Measurements from ENCODE around the gene NSMCE1. TPM values are rescaled to one million over a fixed set of nuclear protein-coding genes. Genes with fewer than 3 reads are reported as not detected.
"Not testable (repeated sequence)": the region's sequence is repeated elsewhere in the genome, so short reads cannot be mapped to it uniquely, and the experiment has no call there.

Gene NSMCE1
- total and polyA plus RNA-seq, 2 donors (not counting 1 experiment from before 2014, with no cell fraction given), result 48.8 to 142 TPM

DNA sequence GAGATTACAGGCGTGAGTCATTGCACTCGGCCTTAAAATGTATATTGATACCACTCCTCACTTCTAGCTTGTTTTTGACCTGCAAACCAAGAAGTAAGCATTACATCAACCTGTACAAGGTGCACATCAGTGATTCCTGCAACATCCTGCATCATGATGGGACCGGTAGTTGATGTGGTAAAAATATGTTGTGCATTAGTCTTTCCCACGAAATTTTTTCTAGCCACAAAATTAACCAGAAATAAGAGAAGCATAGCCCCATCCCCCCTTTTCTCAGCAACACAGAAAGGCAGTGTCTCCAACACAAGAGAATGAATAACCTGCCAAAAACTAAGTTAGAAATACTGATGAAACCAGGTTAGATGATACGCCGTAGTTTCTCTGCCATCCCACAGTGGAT, 21.1 kb upstream of the NSMCE1 start:
- Histone ChIP-seq H2AFZ (ENCODE audit: low read length) (no peak overlapping the region), H3K9ac (ENCODE audit: insufficient read depth, low read length) (no peak overlapping the region), H3K36me3 (ENCODE audit: control insufficient read depth, insufficient read depth, low read length) (no peaks in the 10 kb centered on the region), H3K4me1 (ENCODE audit: control insufficient read depth, extremely low read depth, insufficient read depth, low read length) (peaks cover 6% of the 10 kb centered on the region), H3K4me2 (ENCODE audit: extremely low read depth, insufficient read depth, low read length) (no peak overlapping the region), H3K9me3 (ENCODE audit: control insufficient read depth, insufficient read depth, low read depth, low read length) (no peaks in the 10 kb centered on the region), H4K20me1 (ENCODE audit: control insufficient read depth, extremely low read depth, insufficient read depth, low read length) (no peaks in the 10 kb centered on the region), H3K4me3 (replicated peaks in 1 of 4; ENCODE audit: control extremely low read depth in 1 of 4, insufficient read depth in 1 of 4, low read depth in 3 of 4, low read length in 4 of 4) (no peak overlapping the region), H3K27ac (ENCODE audit: insufficient read depth, low read length) (no peak overlapping the region), H3K27me3 (ENCODE audit: control insufficient read depth, insufficient read depth, low read length) (no peaks in the 10 kb centered on the region), H3K79me2 (ENCODE audit: control insufficient read depth, insufficient read depth, low read length) (no peaks in the 10 kb centered on the region)
- TF ChIP-seq, protein P1, sequence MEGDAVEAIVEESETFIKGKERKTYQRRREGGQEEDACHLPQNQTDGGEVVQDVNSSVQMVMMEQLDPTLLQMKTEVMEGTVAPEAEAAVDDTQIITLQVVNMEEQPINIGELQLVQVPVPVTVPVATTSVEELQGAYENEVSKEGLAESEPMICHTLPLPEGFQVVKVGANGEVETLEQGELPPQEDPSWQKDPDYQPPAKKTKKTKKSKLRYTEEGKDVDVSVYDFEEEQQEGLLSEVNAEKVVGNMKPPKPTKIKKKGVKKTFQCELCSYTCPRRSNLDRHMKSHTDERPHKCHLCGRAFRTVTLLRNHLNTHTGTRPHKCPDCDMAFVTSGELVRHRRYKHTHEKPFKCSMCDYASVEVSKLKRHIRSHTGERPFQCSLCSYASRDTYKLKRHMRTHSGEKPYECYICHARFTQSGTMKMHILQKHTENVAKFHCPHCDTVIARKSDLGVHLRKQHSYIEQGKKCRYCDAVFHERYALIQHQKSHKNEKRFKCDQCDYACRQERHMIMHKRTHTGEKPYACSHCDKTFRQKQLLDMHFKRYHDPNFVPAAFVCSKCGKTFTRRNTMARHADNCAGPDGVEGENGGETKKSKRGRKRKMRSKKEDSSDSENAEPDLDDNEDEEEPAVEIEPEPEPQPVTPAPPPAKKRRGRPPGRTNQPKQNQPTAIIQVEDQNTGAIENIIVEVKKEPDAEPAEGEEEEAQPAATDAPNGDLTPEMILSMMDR (conservative IDR thresholded peaks at IDR 0.05 in 1 of 2, IDR thresholded peaks at IDR 0.05 in 1 of 2; ENCODE audit: low read depth in 1 of 2, low read length in 2 of 2), result no peak
- no peak for TF ChIP-seq EZH2 (IDR thresholded peaks at IDR 0.05; ENCODE audit: low read length, missing control alignments)
- peak in 1 of 2 donors; percentile 56 for DNase-seq (ENCODE audit: low read depth in 2 of 2)

DNA sequence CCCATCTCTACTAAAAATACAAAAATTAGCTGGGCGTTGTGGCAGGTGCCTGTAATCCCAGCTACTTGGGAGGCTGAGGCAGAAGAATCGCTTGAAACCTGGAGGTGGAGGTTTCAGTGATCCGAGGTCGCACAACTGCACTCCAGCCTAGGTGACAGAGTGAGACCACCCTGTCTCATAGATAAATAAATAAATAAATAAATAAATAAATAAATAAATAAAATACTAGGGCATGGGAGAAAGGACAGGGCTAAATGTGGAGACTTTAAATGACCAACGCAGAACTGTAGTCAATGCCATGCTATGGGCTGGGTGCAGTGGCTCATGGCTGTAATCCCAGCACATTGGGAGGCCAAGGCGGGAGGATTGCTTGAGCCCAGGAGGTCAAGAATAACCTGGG, 19.7 kb upstream of the NSMCE1 start:
- DNase-seq (ENCODE audit: low read depth in 2 of 2), result not testable (repeated sequence)

DNA sequence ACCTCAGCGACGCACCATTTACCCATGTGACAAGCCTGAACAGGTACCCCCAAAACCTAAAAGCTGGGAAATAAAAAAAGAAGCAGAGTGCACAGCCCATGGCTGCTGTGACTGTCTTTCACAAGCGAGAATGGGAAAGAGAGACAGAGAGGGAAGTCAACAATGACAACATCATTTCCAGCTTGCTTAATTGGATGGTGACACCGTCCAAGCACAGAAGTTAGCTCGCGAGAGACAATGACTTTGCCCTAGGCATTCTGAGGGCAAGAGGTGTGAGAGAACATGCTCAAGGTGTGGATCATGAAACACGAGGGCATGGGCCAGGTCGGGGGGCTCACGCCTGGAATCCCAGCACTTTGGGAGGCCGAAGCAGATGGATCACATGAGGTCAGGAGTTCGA, 19.3 kb upstream of the NSMCE1 start:
- no peaks in the 10 kb centered on the region for H3K36me3 ChIP-seq (ENCODE audit: control insufficient read depth, insufficient read depth, low read length)
- H4K20me1 ChIP-seq (ENCODE audit: control insufficient read depth, extremely low read depth, insufficient read depth, low read length), result no peaks in the 10 kb centered on the region
- no peaks in the 10 kb centered on the region for H3K9me3 ChIP-seq (ENCODE audit: control insufficient read depth, insufficient read depth, low read depth, low read length)
- peaks cover 6% of the 10 kb centered on the region for H3K4me1 ChIP-seq (ENCODE audit: control insufficient read depth, extremely low read depth, insufficient read depth, low read length)
- no peak overlapping the region for H3K27ac ChIP-seq (ENCODE audit: insufficient read depth, low read length)
- no peak overlapping the region for H3K4me2 ChIP-seq (ENCODE audit: extremely low read depth, insufficient read depth, low read length)
- no peaks in the 10 kb centered on the region for H3K27me3 ChIP-seq (ENCODE audit: control insufficient read depth, insufficient read depth, low read length)
- no peak for TF ChIP-seq EZH2 (IDR thresholded peaks at IDR 0.05; ENCODE audit: low read length, missing control alignments)
- TF ChIP-seq, protein P1 (conservative IDR thresholded peaks at IDR 0.05 in 1 of 2, IDR thresholded peaks at IDR 0.05 in 1 of 2; ENCODE audit: low read depth in 1 of 2, low read length in 2 of 2), result no peak
- H2AFZ ChIP-seq (ENCODE audit: low read length), result no peak overlapping the region
- H3K4me3 ChIP-seq (replicated peaks in 1 of 4; ENCODE audit: control extremely low read depth in 1 of 4, insufficient read depth in 1 of 4, low read depth in 3 of 4, low read length in 4 of 4), result no peak overlapping the region
- H3K79me2 ChIP-seq (ENCODE audit: control insufficient read depth, insufficient read depth, low read length), result no peaks in the 10 kb centered on the region
- H3K9ac ChIP-seq (ENCODE audit: insufficient read depth, low read length), result no peak overlapping the region
- no peak for DNase-seq (ENCODE audit: low read depth in 2 of 2)

More for the DNA sequence above, 19.7 kb upstream of the NSMCE1 start:
- not testable (repeated sequence) for H3K9me3 ChIP-seq (ENCODE audit: control insufficient read depth, insufficient read depth, low read depth, low read length); H3K79me2 ChIP-seq (ENCODE audit: control insufficient read depth, insufficient read depth, low read length); H3K4me2 ChIP-seq (ENCODE audit: extremely low read depth, insufficient read depth, low read length); H3K4me1 ChIP-seq (ENCODE audit: control insufficient read depth, extremely low read depth, insufficient read depth, low read length); H3K36me3 ChIP-seq (ENCODE audit: control insufficient read depth, insufficient read depth, low read length); H3K27ac ChIP-seq (ENCODE audit: insufficient read depth, low read length); H4K20me1 ChIP-seq (ENCODE audit: control insufficient read depth, extremely low read depth, insufficient read depth, low read length); H2AFZ ChIP-seq (ENCODE audit: low read length); H3K27me3 ChIP-seq (ENCODE audit: control insufficient read depth, insufficient read depth, low read length); H3K4me3 ChIP-seq (replicated peaks in 1 of 4; ENCODE audit: control extremely low read depth in 1 of 4, insufficient read depth in 1 of 4, low read depth in 3 of 4, low read length in 4 of 4); H3K9ac ChIP-seq (ENCODE audit: insufficient read depth, low read length)

Measured in fibroblast of lung (primary cell).